ENCODE results near the gene TSEN54. TPM values are rescaled to one million over a fixed set of nuclear protein-coding genes. Genes with fewer than 3 reads are reported as not detected.

Gene TSEN54
- total RNA-seq, 4 donors from 2014 or later: 11.6 to 46.6 (median 25.8) TPM

DNA sequence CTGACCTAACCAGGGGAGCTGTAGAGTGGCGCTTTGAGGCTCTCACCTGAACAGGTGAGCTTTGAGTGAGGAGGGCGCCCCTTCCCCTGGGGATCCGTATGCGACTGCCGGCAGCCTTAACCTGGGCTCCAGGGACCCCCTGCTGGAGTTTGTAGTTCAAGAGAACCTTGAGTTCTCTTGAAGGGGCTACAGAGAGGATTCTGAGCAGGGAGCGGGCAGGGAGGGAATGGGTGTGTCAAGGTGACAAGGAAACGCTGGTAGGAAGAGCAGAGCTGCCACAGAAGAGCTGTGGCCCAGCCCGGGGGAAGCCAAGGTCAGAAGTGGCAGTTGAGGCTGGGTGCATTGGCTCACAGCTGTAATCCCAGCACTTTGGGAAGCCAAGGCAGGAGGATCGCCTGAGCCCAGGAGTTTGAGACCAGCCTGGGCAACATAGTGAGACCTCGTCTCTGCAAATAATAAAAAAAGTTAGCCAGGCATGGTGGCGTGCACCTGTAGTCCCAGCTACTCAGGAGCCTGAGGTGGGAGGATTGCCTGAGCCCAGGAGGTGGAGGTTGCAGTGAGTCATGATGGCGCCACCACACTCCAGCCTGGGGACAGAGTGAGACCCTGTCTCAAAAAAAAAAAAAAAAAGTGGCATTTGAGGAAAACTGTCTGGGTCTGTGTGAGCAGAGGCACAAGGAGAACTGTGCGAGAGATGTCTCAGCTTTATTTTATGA, 10.4 kb downstream of the TSEN54 start:
- no peak for TF ChIP-seq POLR2A (IDR thresholded peaks at IDR 0.05)
- TF ChIP-seq, protein P1, sequence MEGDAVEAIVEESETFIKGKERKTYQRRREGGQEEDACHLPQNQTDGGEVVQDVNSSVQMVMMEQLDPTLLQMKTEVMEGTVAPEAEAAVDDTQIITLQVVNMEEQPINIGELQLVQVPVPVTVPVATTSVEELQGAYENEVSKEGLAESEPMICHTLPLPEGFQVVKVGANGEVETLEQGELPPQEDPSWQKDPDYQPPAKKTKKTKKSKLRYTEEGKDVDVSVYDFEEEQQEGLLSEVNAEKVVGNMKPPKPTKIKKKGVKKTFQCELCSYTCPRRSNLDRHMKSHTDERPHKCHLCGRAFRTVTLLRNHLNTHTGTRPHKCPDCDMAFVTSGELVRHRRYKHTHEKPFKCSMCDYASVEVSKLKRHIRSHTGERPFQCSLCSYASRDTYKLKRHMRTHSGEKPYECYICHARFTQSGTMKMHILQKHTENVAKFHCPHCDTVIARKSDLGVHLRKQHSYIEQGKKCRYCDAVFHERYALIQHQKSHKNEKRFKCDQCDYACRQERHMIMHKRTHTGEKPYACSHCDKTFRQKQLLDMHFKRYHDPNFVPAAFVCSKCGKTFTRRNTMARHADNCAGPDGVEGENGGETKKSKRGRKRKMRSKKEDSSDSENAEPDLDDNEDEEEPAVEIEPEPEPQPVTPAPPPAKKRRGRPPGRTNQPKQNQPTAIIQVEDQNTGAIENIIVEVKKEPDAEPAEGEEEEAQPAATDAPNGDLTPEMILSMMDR (IDR thresholded peaks at IDR 0.05): no peak
- Histone ChIP-seq H3K9me3 (no peaks in the 10 kb centered on the region), H3K36me3 (no peaks in the 10 kb centered on the region), H3K4me1 (peaks cover 16 to 31% of the 10 kb centered on the region in 2 donors), H3K4me3 (replicated peaks in 1 of 3) (peak overlapping the region; percentile 13 to 66 (median 61)), H3K27ac (peak overlapping the region; percentile 69 to 79 (median 73)), H3K27me3 (no peaks in the 10 kb centered on the region)
- intact Hi-C loops (cut with DNase I): loop anchor here (5.0 kb wide), 1 partner anchor 61 kb away; the partner anchor contains the start of gene MYO15B
- 33 to 53% methylated on average over 10 to 13 of the region's 13 CpGs for WGBS, 2 donors
- no peak for DNase-seq

DNA sequence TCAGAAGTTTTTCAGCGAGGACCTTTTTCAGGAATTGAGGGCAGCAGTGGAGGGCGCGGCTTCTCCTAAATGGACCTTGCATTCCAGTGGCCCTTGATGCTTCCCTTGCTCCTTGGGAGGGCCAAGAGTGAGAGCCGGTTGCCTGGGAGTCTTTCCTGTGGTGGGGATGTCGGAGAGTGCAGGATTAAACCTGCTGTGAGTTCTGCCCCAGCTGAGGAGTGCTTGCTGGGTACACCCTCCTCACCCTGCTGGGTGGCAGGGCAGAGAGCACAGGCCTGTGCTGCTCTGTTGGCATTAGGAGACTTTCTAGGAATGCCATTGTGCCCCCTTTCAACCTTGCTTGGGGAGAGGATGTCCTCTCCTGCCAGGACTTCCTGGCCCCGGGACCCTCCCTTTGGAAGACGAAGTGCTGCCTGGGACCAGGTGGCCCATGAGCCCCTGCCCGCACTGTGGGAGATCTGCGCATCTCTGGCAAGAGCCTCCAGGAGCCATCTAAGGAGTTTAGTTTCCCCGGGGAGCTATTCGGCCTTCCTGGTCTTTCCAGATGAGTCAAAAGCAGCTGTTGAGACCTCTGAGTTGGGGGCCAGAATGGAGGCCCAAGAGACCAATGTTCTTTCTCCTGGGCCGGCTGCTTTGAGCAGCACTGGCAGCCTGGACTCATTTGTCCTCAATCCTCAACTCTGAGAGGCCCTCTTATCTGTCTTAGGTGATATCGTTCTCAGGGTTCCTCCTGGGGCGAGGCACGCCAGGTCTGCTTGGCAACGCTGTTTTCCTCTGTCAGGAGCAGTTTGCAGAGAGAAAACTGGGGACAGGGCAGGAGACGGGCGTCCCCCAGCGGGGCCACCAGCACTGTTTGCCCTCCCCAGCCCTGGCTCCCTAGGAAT, 14.8 kb downstream of the TSEN54 start:
- TF ChIP-seq POLR2A (IDR thresholded peaks at IDR 0.05): no peak
- TF ChIP-seq, protein P1 (IDR thresholded peaks at IDR 0.05): no peak
- no peak overlapping the region for H3K27ac ChIP-seq
- no peaks in the 10 kb centered on the region for H3K9me3 ChIP-seq

DNA sequence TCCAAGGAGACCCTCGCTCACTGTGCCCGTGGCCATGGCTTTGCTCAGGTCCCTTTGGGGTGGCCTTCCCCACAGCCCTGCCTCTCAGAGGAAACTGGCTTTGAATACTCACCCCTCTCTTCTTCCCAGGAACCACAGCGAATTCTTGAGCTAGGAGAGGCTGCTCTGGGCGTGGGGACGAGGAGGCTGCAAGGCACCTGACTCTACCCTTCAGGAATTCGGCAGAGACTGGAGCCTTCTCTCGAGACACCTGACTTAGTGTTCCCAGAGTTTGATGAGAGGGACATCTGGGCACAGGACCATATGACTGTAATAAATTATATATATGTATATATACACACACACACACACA, 15.4 kb downstream of the TSEN54 start:
- no peak for DNase-seq
- intact Hi-C loops (cut with DNase I): no loop called here
- WGBS, 2 donors: 89 to 96% methylated on average over 7 of the region's 7 CpGs

More for the DNA sequence above, 14.8 kb downstream of the TSEN54 start:
- H3K36me3 ChIP-seq: no peaks in the 10 kb centered on the region
- 84 to 92% methylated on average over 12 to 18 of the region's 19 CpGs for WGBS, 2 donors
- DNase-seq: no peak
- intact Hi-C loops (cut with DNase I): no loop called here
- H3K4me3 ChIP-seq (replicated peaks in 1 of 3): no peak overlapping the region
- H3K27me3 ChIP-seq: no peaks in the 10 kb centered on the region
- peaks cover 12 to 25% of the 10 kb centered on the region in 2 donors for H3K4me1 ChIP-seq

DNA sequence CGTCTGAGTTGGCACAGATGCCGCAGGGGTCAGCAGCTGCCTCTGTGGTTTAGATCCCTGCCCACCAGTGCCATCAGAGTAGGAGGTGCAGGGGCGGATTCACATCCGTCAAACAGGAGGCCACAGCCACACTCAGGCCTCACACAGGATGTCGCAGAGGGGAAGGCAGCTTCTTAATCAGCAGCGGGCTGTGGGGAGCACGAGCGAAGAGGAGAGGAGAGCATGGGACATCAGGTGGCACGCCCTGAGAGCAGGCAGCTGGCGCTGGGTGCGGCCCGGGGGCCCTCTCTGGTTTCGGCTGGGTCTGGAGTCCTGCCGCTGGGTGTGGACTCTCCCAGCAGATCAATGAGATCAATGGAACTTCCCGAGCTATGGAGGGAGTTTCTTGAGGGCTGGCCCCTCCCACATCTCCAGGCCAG, 18.8 kb downstream of the TSEN54 start:
- DNase-seq: no peak
- H3K9me3 ChIP-seq: no peaks in the 10 kb centered on the region
- peaks cover 0 to 6% of the 10 kb centered on the region in 2 donors for H3K4me1 ChIP-seq
- no peak for TF ChIP-seq POLR2A (IDR thresholded peaks at IDR 0.05)
- TF ChIP-seq, protein P1 (IDR thresholded peaks at IDR 0.05): no peak
- no peak overlapping the region for H3K27ac ChIP-seq
- intact Hi-C loops (cut with DNase I): no loop called here
- no peak overlapping the region for H3K4me3 ChIP-seq (replicated peaks in 1 of 3)
- H3K27me3 ChIP-seq: no peaks in the 10 kb centered on the region
- WGBS, 2 donors: 82 to 86% methylated on average over 11 to 14 of the region's 15 CpGs
- no peaks in the 10 kb centered on the region for H3K36me3 ChIP-seq

More for the DNA sequence above, 15.4 kb downstream of the TSEN54 start:
- Histone ChIP-seq H3K27me3 (no peaks in the 10 kb centered on the region), H3K9me3 (no peaks in the 10 kb centered on the region), H3K36me3 (no peaks in the 10 kb centered on the region), H3K27ac (no peak overlapping the region), H3K4me1 (peaks cover 8 to 22% of the 10 kb centered on the region in 2 donors), H3K4me3 (replicated peaks in 1 of 3) (no peak overlapping the region)
- TF ChIP-seq POLR2A (IDR thresholded peaks at IDR 0.05): no peak
- TF ChIP-seq, protein P1 (IDR thresholded peaks at IDR 0.05): no peak

Data from thyroid gland (tissue), 4 donors.